Stimulated activated CD4-positive, alpha-beta T cell treated with anti-CD3 and anti-CD28 coated beads, Interleukin-1b, Interleukin-23, amount 100 ng/mL, for 4 hours (primary cell): Measurements from ENCODE around the gene TAGLN2.

Experiments
- DNase-seq, 2 donors: peaks; one replicate each; pipeline ENCODE4 v3.0.0-alpha.2; 2020; ENCODE audit warnings: low read depth in 2 of 2

TAGLN2 gene

DNA sequence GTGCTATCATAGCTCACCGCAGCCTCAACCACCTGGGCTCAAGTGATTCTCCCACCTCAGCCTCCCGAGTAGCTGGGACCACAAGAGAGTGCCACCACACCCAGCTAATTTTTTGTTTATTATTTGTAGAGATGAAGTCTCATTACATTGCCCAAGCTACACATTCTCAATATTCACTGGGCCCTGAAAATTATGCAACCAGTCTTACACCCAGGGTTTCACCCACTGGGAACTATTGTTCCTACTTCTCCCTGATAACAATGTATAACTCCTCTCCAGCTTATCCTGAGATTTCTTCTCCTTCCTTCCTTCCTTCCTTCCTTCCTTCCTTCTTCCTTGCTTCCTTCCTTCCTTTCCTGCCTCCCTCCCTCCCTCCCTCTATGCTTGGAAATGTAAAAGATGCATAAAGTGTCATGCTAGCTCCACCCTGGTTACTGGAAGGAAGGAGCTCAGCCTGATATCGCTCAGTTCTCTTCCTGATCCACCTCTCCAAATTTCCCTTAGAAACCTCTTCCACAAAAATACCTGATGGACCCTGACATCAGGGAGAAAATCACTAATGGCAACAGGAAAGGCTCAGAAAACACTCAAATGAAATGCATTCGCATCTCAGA lies 51.7 kb downstream of the TAGLN2 start:
- DNase-seq = no peak

DNA sequence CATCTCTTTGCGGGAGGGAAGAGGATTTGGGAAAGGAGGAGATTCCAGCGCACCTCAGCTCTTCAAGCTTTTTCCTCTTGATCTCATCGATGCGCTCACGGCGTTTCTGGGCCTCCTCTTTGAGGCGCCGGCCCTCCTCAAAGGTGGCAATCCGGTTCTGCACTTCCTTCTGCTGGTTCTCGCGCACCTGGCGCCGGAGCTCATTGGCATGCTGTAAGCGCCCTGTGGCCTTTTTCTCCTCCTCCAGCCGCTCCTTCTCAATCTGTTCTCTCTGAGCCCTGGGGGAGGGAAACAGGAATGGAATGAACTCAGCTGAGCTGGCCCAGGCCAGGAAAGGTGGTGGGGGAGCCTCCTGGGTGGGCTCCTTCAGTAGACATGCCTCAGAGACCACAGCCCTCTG lies 52.4 kb downstream of the TAGLN2 start:
- DNase-seq = no peak

DNA sequence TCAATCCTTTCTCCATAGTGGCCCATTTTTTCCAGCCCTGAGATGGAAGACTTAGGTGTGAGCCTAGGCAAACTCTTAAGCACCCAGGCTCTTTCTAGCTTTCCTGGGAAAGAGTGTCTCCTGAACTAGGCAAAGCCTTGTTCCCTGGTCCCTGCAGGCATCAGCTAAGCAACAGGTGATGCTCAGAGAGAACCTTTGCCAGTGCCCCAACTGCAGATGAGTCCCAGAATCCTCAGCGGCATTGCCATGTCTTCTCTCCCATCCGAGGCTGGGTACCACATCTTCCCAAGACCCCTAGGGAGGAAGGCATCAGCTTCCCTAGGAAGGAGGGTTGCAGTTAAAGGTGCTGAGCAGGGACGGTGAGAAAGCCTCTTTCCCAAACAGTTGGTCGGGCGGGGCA lies 54.6 kb downstream of the TAGLN2 start:
- no peak for DNase-seq

DNA sequence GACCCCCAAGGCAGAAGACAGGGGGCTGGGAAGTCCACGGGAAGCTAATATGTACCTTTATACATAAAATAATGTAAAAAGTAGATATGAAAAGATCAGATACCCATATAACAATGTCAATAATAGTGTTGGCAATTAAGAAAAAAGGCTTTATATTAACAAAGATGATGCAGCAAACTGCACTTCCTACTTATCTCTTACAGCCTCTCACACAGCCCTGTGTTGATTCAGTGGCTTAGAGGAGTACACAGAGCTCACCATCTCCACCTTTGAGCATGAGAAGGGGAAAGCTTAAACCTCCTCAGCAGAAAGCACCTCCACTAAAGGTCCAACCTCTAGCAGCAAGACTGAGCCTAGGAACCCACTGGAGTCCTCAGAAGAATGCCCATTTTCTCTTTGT lies 55.7 kb downstream of the TAGLN2 start:
- DNase-seq = no peak

DNA sequence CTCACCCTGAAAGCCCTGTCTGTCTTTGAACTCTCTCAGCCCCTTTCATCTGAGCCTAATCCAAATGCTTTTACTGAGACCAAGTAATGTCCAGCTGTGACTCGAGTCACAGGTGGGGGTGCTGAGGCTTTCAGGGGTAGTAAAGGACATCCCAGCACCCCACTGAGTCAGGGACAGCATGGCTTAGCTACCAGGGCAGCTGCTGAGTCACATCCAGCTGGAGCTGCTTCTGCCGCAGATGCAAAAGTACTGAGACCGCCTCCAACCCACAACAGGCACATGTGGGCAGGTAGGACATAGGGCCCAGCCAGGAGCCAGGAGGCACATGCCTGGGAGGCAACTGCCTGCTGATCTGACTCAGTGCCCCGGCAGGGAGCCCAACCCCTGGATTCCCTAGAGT lies 56.1 kb downstream of the TAGLN2 start:
- DNase-seq = no peak

DNA sequence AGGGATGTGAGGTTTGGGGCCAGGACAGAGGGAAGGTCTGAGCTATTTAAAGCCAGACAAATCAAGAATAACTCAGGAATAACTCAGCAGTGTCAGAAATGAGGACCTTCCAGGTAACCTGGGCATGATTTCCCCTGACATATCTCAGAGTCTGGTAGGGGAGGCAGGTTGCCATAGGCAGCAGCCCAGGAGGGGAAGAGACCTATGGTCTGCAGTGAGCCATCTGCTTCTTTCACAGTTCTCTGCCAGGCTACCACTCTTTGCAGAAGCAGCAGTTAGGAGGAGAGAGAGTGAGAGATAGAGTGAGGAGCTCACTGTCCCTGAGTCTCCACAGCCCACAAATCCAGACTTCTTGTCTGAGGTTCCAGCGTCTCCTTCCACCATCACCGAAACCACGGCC lies 56.5 kb downstream of the TAGLN2 start:
- DNase-seq = no peak
